GM21367 (cell line): ENCODE results near the gene PRSS50.
"Not testable (repeated sequence)": the region's sequence is repeated elsewhere in the genome, so short reads cannot be mapped to it uniquely, and the experiment has no call there.

Experiments used
- ATAC-seq: cut with Tn5 transposase; IDR thresholded peaks from one replicate; pipeline ENCODE4 v1.9.1; 2021; ENCODE audit not compliant: unreplicated experiment

PRSS50 gene

GRCh38 chr3:46709157-46709654 is 8.5 kb downstream of the PRSS50 start:
- no peak for ATAC-seq

GRCh38 chr3:46708401-46709156 is 9.1 kb downstream of the PRSS50 start:
- no peak for ATAC-seq

DNA sequence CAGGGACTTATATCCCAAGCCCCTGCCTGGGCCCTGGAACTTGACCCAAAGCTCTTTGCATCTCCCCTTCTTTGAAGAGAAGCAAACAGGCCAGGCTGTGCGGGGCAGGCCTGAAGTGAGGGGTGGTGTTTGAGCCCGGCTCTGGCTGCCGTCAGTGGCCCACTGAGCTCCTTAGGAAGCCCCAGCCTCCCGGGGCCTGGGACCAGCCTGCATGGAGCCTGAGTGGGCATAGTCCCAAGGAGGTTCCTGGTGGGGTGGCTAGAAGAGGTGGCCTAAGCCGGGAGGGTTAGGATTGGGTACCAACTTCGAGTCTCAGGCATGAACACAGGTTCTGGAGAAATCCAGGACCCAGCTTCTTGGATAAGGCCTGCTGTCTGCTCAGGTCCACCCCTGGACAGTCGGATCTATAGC is 10.1 kb downstream of the PRSS50 start:
- ATAC-seq: no peak

DNA sequence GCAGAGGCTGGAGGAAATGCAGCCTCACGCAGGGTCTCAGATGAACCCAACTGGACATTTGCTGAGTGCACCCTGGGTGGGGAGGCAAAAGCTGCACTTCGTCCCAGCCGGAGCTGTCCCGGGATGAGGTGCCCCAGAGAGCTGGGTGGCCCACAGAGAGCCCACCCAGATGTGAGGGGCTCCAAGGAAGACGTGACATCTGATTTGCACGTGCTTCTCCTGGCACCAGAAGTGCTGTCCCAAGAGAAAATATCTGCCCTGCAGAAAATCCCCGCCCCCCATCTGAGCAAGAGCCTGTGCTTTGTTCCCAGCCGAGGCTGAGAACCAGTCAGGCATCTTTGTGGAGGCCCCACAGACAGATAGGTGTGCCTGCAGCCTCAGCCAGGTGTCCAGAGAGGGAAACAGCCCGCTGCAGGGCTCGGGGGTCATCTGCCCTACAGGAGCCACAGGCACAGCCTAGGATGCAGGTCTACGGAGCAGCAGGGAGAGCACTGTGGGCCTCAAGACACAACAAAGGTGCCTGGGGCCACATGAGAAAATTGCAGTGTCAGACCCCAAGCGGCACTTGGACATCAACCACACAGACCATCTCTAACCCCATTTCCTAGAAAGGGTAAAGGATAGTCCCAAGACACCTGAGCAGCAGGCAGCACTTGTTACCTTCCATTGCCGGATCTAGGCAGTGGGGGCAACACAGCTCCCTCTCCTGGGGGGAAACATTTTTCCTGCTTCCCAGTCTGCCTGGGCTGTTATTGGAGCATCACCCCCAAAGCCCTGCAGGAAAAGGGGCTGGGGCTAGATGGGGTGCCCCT is 10.7 kb downstream of the PRSS50 start:
- no peak for ATAC-seq

DNA sequence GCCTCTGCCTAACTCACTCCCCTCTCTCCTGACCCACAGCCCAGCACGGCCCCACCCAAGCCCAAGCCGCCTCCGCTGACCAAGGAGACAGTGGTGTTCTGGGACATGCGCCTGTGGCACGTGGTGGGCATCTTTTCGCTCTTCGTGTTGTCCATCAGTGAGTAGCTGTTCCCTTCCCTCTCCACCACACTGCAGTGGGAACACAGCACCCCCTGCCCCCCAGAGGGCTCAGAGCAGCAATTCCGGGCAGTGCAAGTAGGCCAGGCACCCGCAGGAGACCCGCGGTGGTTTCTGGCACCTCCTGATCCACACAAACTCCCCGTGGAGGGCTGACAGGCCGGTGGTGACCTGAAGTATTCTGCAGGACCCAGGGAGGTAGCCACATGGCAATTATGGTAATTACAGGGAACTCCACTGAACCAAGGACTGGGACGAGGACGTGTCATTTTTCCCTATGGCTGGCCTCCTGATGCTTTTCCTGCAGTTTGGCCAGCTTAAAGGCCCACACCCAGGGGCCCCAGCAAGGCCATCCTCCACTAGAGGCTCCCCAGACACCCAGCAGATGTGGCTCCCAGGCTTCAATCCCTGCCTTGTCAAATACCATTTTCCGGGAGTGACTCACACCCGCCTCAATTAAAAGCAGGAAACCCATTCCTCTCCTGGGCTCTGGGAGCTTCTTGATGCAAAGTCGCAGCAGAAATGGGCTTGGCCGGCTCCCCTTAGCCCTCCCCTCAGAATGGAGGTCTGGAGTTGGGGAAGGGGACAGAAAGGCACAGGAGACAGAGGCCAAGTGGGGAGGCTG is 11.7 kb downstream of the PRSS50 start:
- ATAC-seq: no peak

GRCh38 chr3:46705022-46705530 is 12.6 kb downstream of the PRSS50 start:
- ATAC-seq: no peak

DNA sequence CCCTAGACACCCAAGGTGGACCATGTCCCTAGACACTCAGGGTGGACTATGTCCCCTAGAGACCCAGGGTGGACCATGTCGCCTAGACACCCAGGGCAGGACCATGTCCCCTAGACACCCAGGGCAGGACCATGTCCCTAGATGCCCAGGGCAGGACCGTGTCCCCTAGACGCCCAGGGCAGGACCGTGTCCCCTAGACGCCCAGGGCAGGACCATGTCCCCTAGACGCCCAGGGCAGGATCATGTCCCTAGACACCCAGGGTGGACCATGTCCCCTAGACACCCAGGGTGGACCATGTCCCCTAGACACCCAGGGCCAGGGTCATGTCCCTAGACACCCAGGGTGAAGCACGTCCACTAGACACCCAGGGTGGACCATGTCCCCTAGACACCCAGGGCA is 13.3 kb downstream of the PRSS50 start:
- ATAC-seq: not testable (repeated sequence)

DNA sequence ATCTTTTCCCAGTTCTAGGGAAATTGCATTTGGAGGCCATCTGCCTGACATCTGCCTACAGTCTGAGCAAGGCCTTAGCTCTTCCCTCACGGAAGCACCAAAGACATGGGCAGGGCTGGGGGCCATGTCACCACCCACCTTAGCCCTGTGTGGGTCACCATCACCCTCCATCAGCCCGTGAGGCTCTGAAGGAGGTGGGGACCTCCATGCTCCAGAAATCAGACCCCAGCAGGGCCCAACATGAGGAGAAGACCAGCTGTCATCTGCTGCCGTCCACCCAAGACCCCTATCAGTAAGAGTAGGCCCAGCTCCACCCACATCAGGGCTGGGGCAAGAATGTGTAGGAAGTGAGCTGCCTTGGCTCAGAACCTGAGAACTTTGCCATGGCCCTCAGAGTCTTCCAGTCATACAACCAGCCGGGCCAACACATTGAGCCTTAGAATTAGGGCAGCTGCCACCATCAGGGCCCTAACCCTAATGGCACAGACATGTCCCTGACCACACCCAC is 14.6 kb downstream of the PRSS50 start:
- no peak for ATAC-seq

DNA sequence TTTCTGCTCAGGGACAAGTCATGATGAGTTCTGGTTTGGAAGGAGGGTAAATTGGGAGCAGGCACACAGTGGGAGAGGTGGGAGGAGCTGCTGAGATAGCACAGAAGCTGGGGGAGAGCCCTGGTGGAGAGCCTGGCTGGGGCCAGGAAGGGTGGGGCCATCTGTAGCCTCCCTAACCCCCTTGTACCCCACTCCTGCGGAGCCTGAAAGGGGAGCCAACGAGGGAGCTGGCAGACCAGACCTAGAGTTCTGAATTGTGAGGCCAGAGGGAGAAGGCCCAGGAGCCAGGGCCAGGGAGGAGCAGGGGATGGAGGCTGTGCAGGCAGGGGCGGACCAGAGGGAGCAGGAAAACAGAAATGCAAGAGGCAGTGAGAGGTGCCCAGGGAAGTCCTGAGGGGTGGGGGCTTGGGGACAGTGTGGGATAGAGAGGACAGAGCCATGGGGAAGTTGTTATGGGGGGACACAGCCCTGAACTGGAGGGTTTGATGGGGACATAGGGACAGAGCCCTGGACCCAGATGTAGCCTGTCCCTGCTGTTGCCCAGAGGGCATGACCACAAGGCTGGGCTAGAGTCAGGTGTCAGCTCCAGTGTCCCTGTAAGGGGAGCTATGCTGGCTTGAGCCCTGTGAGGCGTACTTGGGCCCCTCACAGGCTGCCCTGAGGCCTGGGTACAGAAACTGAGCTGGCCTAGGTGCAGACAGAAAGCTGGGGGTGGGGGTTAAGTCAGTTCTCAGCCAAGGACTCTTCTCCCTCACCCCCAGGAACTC is 15.2 kb downstream of the PRSS50 start:
- ATAC-seq: no peak

- no peak for ATAC-seq
Measured at GRCh38 chr3:46701181-46701939, 16.3 kb downstream of the PRSS50 start, which contains the start of gene TMIE. TMIE (plus strand) TSS chr3:46701392; CDS start chr3:46701488, 96 bp downstream.

DNA sequence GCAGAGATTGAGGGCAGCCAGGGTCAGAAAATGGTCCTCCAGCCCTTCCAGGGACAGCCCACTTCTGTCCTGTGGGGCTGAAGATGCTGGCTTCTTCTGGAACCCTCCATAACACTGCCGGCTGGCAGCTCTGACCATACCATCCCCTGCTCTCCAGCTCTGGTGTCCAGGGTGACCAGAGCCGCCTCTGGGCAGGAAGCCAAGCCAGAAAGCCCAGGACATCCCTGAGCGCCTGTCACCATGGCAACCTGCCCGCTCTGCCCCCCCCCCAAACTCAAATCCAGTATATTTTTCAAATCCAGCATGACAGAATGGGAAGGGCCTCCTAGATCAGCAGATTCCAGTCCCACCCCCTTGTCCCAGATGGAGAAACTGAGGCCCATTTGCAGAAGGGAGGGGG is 16.9 kb downstream of the PRSS50 start:
- ATAC-seq: no peak

DNA sequence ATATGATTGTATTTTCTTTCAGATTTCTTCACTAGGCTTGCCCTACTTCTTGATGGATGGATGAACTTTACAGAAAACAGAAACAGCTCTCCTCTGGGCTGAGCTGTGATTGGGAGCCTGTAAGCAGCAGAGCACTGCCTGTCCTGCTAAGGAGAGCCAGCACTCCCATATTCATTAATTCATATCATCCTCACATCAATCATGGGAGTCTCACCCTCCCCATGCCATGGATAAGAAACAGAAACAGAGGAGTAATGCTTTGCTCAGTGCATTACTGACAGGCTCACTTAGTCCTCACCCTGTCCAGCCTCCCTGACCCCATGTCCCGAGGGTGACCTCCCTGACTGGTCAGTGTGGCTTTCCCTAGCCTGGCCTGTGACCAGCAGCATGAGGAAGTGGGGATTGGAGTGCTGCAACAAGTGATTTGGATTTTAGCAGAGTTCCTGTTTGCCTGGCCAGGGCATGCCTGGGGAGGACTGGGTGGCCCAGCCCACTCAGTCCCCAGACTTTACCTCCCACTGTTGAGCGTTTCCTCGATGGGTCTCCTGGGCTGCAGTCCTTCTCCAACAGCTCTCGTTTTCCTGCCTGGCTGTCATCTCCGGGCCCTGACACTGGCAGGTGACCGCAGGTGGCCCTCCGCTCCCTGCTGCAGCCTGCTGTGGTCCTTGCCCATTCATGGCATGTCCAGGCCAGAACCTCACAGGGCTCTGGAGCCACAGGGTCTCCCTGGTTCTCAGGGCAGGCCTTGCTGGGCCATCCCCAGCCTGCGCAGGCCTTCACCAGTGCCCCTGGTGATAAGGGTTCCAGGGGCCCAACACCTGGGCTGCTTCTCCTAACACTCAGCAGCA is 17.8 kb downstream of the PRSS50 start:
- ATAC-seq: no peak

DNA sequence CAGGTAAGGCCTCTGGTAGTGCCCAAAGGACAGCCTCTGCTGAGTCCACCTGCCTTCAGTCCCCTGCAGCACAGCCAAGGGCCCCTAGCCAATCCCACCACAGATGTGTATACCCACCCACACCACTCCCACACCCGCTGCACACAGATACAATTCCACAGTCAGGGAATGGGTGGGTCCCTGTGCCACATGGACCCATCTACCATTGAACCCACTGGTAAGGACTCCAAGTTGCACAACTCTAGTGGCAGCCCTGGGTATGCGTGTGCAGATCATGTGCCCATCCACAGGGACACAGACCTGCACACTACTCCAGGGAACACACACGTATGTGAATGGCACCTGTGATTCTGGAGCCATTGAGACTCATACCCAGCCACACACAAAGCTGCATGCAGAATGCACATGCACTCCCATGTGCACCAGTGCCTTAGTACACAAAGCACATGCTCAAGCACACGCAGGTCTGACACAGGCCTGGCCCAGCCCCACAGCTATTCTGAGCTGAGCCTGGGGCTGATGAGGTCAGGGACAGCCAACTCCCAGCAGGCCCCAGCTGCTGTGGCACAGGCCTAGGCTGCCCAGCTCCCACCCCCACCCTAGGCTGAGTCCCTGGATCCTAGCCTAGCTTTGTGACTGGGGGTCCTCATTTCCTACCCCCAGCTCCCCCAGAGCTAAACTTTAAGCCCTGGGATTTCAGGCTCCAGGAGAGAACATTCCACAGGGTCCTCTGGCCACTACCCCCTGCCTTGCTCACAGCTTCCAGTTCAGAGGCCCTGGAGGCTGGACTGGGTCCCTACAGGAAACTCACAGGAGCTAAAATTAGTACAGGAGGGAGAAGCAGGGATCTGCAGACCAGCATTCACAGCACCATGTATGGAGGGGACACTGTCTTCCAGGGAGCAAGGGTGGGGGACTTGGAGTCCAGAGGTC is 21.4 kb downstream of the PRSS50 start:
- no peak for ATAC-seq

DNA sequence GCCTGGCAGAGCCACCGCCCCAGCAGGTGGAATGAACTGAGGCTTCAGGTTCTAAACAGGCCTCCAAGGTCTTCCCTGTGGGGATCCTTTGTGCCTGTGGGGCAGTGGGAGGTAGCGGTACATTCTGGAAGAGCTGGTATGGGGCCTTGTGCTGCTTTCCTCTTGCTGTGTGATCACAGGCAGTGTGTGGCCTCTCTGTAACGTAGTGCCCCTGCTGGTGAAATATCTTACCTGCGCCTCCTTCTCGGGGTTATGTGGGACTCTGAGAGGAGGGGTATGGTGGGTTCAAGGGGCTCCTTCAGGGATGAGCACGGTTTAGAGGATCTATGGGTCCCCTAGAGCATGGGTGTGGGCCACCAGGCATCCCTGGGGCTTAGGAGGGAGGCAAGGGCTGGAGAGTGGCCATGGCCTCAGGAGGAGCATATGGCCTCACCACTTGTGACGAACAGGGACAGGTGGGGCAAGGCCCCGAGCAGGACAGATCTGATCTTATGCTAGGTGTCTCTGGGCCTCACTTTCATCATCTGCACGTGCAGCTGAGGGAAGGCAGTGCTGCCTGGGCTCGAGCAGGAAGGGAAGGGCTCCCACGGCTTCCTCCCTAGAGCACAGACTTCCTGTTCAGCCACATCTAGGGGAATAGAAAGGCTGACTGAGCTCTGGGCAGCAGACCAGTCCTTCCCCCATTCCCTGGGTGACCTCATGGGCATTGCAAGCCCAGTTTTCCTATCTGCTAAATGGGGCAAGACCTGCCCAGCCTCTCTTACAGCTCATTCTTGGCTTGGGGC is 22.3 kb downstream of the PRSS50 start:
- no peak for ATAC-seq

DNA sequence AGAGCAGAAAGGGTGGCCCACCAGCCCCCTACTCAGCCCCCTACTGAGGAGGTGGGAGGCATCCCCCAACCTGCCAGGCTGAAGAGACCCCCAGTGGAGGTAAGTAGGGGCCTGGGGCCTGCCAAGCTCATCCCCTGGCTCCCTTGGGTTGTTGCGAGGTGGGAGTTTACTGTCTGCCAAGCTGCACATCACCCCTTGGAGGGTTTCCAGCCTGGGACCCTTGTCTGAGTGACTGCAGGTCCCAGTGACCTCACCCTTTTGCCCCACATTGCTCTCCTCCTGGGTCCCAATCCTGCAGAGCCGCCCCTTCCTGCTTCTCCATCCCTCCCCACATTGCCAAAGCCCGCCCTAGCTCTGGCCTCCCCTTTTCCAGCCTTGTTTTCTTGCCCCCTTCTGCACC is 23.1 kb downstream of the PRSS50 start:
- ATAC-seq: no peak

GRCh38 chr3:46693892-46694226 is 23.8 kb downstream of the PRSS50 start:
- ATAC-seq: no peak
